Breast epithelium (tissue), 3 donors: ENCODE data around the gene PRKAR1B.

Experiments used
- POLR2A ChIP-seq: fragments of 450-650 bp; IDR thresholded peaks from one replicate; pipeline ENCODE4 v1.6.1; 2016; ENCODE audit warnings: antibody characterized with exemption, mild to moderate bottlenecking, moderate library complexity
- TF ChIP-seq, protein P1 (sequence below), 3 donors: fragments of 450-650 bp; IDR thresholded peaks; one replicate each; pipeline ENCODE4 v1.5.1; 2016 to 2017; ENCODE audit warnings: antibody characterized with exemption in 3 of 3, mild to moderate bottlenecking in 3 of 3, moderate library complexity in 3 of 3

DNA sequence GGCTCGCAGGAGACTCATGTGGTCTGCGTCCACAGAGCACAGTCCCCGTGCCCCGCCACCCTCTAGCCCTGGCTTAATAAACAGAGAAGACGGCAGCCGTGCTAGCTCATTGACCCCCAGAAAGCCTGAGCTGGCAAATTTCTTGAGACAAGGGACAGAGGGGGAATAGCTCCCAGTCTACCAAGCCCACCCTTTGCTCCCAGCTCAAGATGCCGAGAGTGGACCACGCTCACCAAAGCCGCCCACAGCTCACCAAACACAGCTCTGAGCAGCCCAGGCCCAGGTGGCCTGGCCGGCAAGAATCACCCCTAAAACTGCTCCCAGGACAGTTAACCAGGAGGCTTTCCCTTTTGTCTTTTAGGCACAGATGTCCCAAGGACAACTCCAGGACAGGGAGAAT is 212.8 kb downstream of the PRKAR1B start:
- TF ChIP-seq, protein P1, sequence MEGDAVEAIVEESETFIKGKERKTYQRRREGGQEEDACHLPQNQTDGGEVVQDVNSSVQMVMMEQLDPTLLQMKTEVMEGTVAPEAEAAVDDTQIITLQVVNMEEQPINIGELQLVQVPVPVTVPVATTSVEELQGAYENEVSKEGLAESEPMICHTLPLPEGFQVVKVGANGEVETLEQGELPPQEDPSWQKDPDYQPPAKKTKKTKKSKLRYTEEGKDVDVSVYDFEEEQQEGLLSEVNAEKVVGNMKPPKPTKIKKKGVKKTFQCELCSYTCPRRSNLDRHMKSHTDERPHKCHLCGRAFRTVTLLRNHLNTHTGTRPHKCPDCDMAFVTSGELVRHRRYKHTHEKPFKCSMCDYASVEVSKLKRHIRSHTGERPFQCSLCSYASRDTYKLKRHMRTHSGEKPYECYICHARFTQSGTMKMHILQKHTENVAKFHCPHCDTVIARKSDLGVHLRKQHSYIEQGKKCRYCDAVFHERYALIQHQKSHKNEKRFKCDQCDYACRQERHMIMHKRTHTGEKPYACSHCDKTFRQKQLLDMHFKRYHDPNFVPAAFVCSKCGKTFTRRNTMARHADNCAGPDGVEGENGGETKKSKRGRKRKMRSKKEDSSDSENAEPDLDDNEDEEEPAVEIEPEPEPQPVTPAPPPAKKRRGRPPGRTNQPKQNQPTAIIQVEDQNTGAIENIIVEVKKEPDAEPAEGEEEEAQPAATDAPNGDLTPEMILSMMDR (IDR thresholded peaks at IDR 0.05) = no peak
- no peak for TF ChIP-seq POLR2A
